ENCODE data around the gene DPH6. TPM values are rescaled to one million over a fixed set of nuclear protein-coding genes. Genes with fewer than 3 reads are reported as not detected.

The DPH6 gene
- total RNA-seq, 3 donors from 2014 or later (not counting 1 experiment from before 2014, with no cell fraction given): 10.8 to 13.3 (median 13.1) TPM

GRCh38 chr15:35358824-35359223 lies 187.1 kb downstream of the DPH6 start:
- 97% methylated on average over 5 of the region's 5 CpGs for WGBS (ENCODE audit: insufficient coverage)
- Histone ChIP-seq H3K9me3 (ENCODE audit: control insufficient read depth, insufficient read depth, low read length) (peaks cover 31% of the 10 kb centered on the region), H3K27ac (ENCODE audit: low read length) (no peak overlapping the region), H3K27me3 (ENCODE audit: control insufficient read depth, insufficient read depth, low read length) (no peaks in the 10 kb centered on the region), H3K36me3 (ENCODE audit: control insufficient read depth, insufficient read depth, low read length) (no peaks in the 10 kb centered on the region), H3K4me1 (ENCODE audit: control insufficient read depth, insufficient read depth, low read length) (no peaks in the 10 kb centered on the region), H3K4me3 (ENCODE audit: low read length) (no peak overlapping the region)
- ATAC-seq (no peak), DNase-seq (no peak)
- intact Hi-C loops (cut with micrococcal nuclease): no loop called here
- TF ChIP-seq CTCF (IDR thresholded peaks at IDR 0.05): no peak
- Mint-ChIP-seq H3K4me1 (no peaks in the 10 kb centered on the region), H3K4me3 (no peak overlapping the region), H3K9me3 (peaks cover 17 to 47% of the 10 kb centered on the region in 2 donors), H3K27me3 (ENCODE audit: low read depth in 2 of 2) (no peaks in the 10 kb centered on the region), H3K27ac (no peak overlapping the region), H3K36me3 (peaks cover 41% of the 10 kb centered on the region)

GRCh38 chr15:35351059-35351458 lies 194.9 kb downstream of the DPH6 start:
- no peaks in the 10 kb centered on the region for H3K27me3 Mint-ChIP-seq (ENCODE audit: low read depth in 2 of 2)
- intact Hi-C loops (cut with micrococcal nuclease): no loop called here
- H3K9me3 Mint-ChIP-seq: peaks cover 16 to 22% of the 10 kb centered on the region in 2 donors
- H3K4me1 Mint-ChIP-seq: no peaks in the 10 kb centered on the region
- H3K36me3 ChIP-seq (ENCODE audit: control insufficient read depth, insufficient read depth, low read length): no peaks in the 10 kb centered on the region
- H3K27ac Mint-ChIP-seq: no peak overlapping the region
- no peaks in the 10 kb centered on the region for H3K27me3 ChIP-seq (ENCODE audit: control insufficient read depth, insufficient read depth, low read length)
- H3K9me3 ChIP-seq (ENCODE audit: control insufficient read depth, insufficient read depth, low read length): peaks cover 4% of the 10 kb centered on the region
- DNase-seq (no peak), ATAC-seq (no peak)
- H3K4me3 ChIP-seq (ENCODE audit: low read length): no peak overlapping the region
- TF ChIP-seq CTCF (IDR thresholded peaks at IDR 0.05): no peak
- H3K4me1 ChIP-seq (ENCODE audit: control insufficient read depth, insufficient read depth, low read length): no peaks in the 10 kb centered on the region
- no peak overlapping the region for H3K27ac ChIP-seq (ENCODE audit: low read length)
- H3K36me3 Mint-ChIP-seq: peaks cover 16% of the 10 kb centered on the region
- H3K4me3 Mint-ChIP-seq: no peak overlapping the region

- Mint-ChIP-seq H3K4me3 (no peak overlapping the region), H3K27ac (no peak overlapping the region), H3K27me3 (ENCODE audit: low read depth in 2 of 2) (no peaks in the 10 kb centered on the region), H3K36me3 (peaks cover 11% of the 10 kb centered on the region), H3K9me3 (peaks cover 12 to 13% of the 10 kb centered on the region in 2 donors), H3K4me1 (no peaks in the 10 kb centered on the region)
- 100% methylated on average over 1 of the region's 3 CpGs for WGBS (ENCODE audit: insufficient coverage)
- Histone ChIP-seq H3K27ac (ENCODE audit: low read length) (no peak overlapping the region), H3K9me3 (ENCODE audit: control insufficient read depth, insufficient read depth, low read length) (peaks cover 4% of the 10 kb centered on the region), H3K4me3 (ENCODE audit: low read length) (no peak overlapping the region), H3K36me3 (ENCODE audit: control insufficient read depth, insufficient read depth, low read length) (no peaks in the 10 kb centered on the region), H3K4me1 (ENCODE audit: control insufficient read depth, insufficient read depth, low read length) (no peaks in the 10 kb centered on the region), H3K27me3 (ENCODE audit: control insufficient read depth, insufficient read depth, low read length) (no peaks in the 10 kb centered on the region)
- ATAC-seq (no peak), DNase-seq (no peak)
- TF ChIP-seq CTCF (IDR thresholded peaks at IDR 0.05): no peak
- intact Hi-C loops (cut with micrococcal nuclease): no loop called here
These were observed 196.0 kb downstream of the DPH6 start for GRCh38 chr15:35349916-35350315.

GRCh38 chr15:35330916-35331315 lies 215.0 kb downstream of the DPH6 start:
- intact Hi-C loops (cut with micrococcal nuclease): no loop called here
- DNase-seq (no peak), ATAC-seq (no peak)
- no peaks in the 10 kb centered on the region for H3K36me3 ChIP-seq (ENCODE audit: control insufficient read depth, insufficient read depth, low read length)
- no peak overlapping the region for H3K4me3 ChIP-seq (ENCODE audit: low read length)
- no peak for TF ChIP-seq CTCF (IDR thresholded peaks at IDR 0.05)
- Mint-ChIP-seq H3K4me1 (no peaks in the 10 kb centered on the region), H3K9me3 (peaks cover 9 to 15% of the 10 kb centered on the region in 2 donors), H3K27ac (no peak overlapping the region), H3K27me3 (ENCODE audit: low read depth in 2 of 2) (no peaks in the 10 kb centered on the region), H3K36me3 (no peaks in the 10 kb centered on the region), H3K4me3 (no peak overlapping the region)
- 100% methylated on average over 2 of the region's 3 CpGs for WGBS (ENCODE audit: insufficient coverage)
- H3K27ac ChIP-seq (ENCODE audit: low read length): no peak overlapping the region
- no peaks in the 10 kb centered on the region for H3K9me3 ChIP-seq (ENCODE audit: control insufficient read depth, insufficient read depth, low read length)
- no peaks in the 10 kb centered on the region for H3K27me3 ChIP-seq (ENCODE audit: control insufficient read depth, insufficient read depth, low read length)
- H3K4me1 ChIP-seq (ENCODE audit: control insufficient read depth, insufficient read depth, low read length): no peaks in the 10 kb centered on the region
